H9 (cell line): Measurements from ENCODE around the gene ACOT6. TPM values are rescaled to one million over a fixed set of nuclear protein-coding genes. Genes with fewer than 3 reads are reported as not detected.

Experiments used
- DNase-seq: peaks from one replicate; pipeline ENCODE4 v3.0.0-alpha.2; 2017
- H2AFZ ChIP-seq: one replicate; pipeline ENCODE4 v1.6.1; 2013; ENCODE audit warnings: mild to moderate bottlenecking, low read length, control low read depth, moderate library complexity
- H2AK5ac ChIP-seq: 2 replicates; pipeline ENCODE4 v1.6.1; 2013; ENCODE audit warnings: low read length, control low read depth, mixed read lengths; ENCODE audit not compliant: insufficient read length
- H2BK120ac ChIP-seq: one replicate; pipeline ENCODE4 v1.6.1; 2013; ENCODE audit warnings: low read depth, mild to moderate bottlenecking, low read length, control low read depth, inconsistent platforms; ENCODE audit not compliant: poor library complexity, severe bottlenecking
- H2BK12ac ChIP-seq: 2 replicates; pipeline ENCODE4 v1.6.1; 2013; ENCODE audit warnings: low read length, control low read depth, mixed read lengths, low read depth; ENCODE audit not compliant: insufficient read length
- H2BK15ac ChIP-seq: 2 replicates; pipeline ENCODE4 v1.6.1; 2013; ENCODE audit warnings: low read depth, low read length, control low read depth
- H2BK20ac ChIP-seq: one replicate; pipeline ENCODE4 v1.6.1; 2013; ENCODE audit warnings: low read depth, mild to moderate bottlenecking, low read length, control low read depth, inconsistent platforms; ENCODE audit not compliant: poor library complexity, severe bottlenecking
- H2BK5ac ChIP-seq: 2 replicates; pipeline ENCODE4 v1.6.1; 2013; ENCODE audit warnings: low read length, control low read depth, mixed read lengths; ENCODE audit not compliant: insufficient read length
- H3K14ac ChIP-seq: 2 replicates; pipeline ENCODE4 v1.6.1; 2013; ENCODE audit warnings: low read length, control low read depth; ENCODE audit not compliant: insufficient read depth
- H3K18ac ChIP-seq: 2 replicates; pipeline ENCODE4 v1.6.1; 2013; ENCODE audit warnings: low read depth, mild to moderate bottlenecking, mixed read lengths, low read length, control low read depth; ENCODE audit not compliant: insufficient read length
- H3K23ac ChIP-seq: 2 replicates; pipeline ENCODE4 v1.6.1; 2013; ENCODE audit warnings: low read length, control low read depth, mixed read lengths, low read depth; ENCODE audit not compliant: insufficient read length
- H3K23me2 ChIP-seq: 2 replicates; pipeline ENCODE4 v1.6.1; 2013; ENCODE audit warnings: low read depth, mild to moderate bottlenecking, mixed read lengths, low read length, control low read depth; ENCODE audit not compliant: insufficient read length, poor library complexity, severe bottlenecking
- H3K27ac ChIP-seq: 2 replicates; pipeline ENCODE4 v1.5.1; 2013; ENCODE audit warnings: low read length, control low read depth, mixed read lengths, low read depth; ENCODE audit not compliant: insufficient read length
- H3K27me3 ChIP-seq: 2 replicates; pipeline ENCODE4 v1.6.1; 2013; ENCODE audit warnings: low read length, control low read depth, inconsistent platforms; ENCODE audit not compliant: insufficient read depth
- H3K4ac ChIP-seq: 2 replicates; pipeline ENCODE4 v1.6.1; 2013; ENCODE audit warnings: low read depth, mild to moderate bottlenecking, control low read depth, inconsistent platforms, low read length, moderate library complexity
- H3K4me1 ChIP-seq: 2 replicates; pipeline ENCODE4 v1.6.1; 2013; ENCODE audit warnings: low read length, control low read depth, inconsistent platforms; ENCODE audit not compliant: insufficient read depth
- H3K4me2 ChIP-seq: 2 replicates; pipeline ENCODE4 v1.6.1; 2013; ENCODE audit warnings: low read length, control low read depth, mixed read lengths; ENCODE audit not compliant: insufficient read length, insufficient read depth
- H3K56ac ChIP-seq: 2 replicates; pipeline ENCODE4 v1.6.1; 2013; ENCODE audit warnings: low read depth, mild to moderate bottlenecking, mixed read lengths, low read length, control low read depth; ENCODE audit not compliant: insufficient read length
- H3K79me1 ChIP-seq: 2 replicates; pipeline ENCODE4 v1.6.1; 2013; ENCODE audit warnings: low read depth, mild to moderate bottlenecking, moderate library complexity, low read length, control low read depth, inconsistent platforms; ENCODE audit not compliant: insufficient read depth, poor library complexity, severe bottlenecking
- H3K79me2 ChIP-seq: 2 replicates; pipeline ENCODE4 v1.6.1; 2013; ENCODE audit warnings: low read length, control low read depth, inconsistent platforms; ENCODE audit not compliant: insufficient read depth
- H3K9ac ChIP-seq: 2 replicates; pipeline ENCODE4 v1.6.1; 2013; ENCODE audit warnings: low read length, control low read depth, mixed read lengths; ENCODE audit not compliant: insufficient read length; ENCODE audit errors: extremely low read depth
- H3K9me3 ChIP-seq: one replicate; pipeline ENCODE4 v1.6.1; 2013; ENCODE audit warnings: low read depth, low read length, inconsistent platforms; ENCODE audit not compliant: control insufficient read depth
- H3T11ph ChIP-seq: one replicate; pipeline ENCODE4 v1.6.1; 2013; ENCODE audit warnings: mild to moderate bottlenecking, low read length, control low read depth, inconsistent platforms
- H4K20me1 ChIP-seq: one replicate; pipeline ENCODE4 v1.6.1; 2013; ENCODE audit not compliant: control insufficient read depth, insufficient read length, insufficient read depth
- H4K5ac ChIP-seq: 2 replicates; pipeline ENCODE4 v1.6.1; 2013; ENCODE audit warnings: low read depth, mild to moderate bottlenecking, mixed read lengths, low read length, control low read depth; ENCODE audit not compliant: insufficient read length
- H4K8ac ChIP-seq: replicated peaks from 2 replicates; pipeline ENCODE4 v1.6.1; 2013; ENCODE audit warnings: low read length, control low read depth, mixed read lengths, low read depth; ENCODE audit not compliant: insufficient read length
- H4K91ac ChIP-seq: 2 replicates; pipeline ENCODE4 v1.6.1; 2013; ENCODE audit warnings: low read depth, mild to moderate bottlenecking, moderate library complexity, mixed read lengths, low read length, control low read depth; ENCODE audit not compliant: insufficient read length
- H3K27ac Mint-ChIP-seq, 3 experiments: 2 replicates in 2 of 3; 3 replicates in 1 of 3; pipeline ENCODE4 v1.8.0; 2020 to 2021; ENCODE audit warnings: mixed read lengths in 3 of 3, mild to moderate bottlenecking in 1 of 3, moderate library complexity in 1 of 3
- H3K27me3 Mint-ChIP-seq: 2 replicates; pipeline ENCODE4 v1.8.0; 2021; ENCODE audit warnings: low read depth, mild to moderate bottlenecking, moderate library complexity, mixed read lengths
- H3K36me3 Mint-ChIP-seq, 3 experiments: 2 replicates in 2 of 3; 3 replicates in 1 of 3; pipeline ENCODE4 v1.8.0; 2020 to 2021; ENCODE audit warnings: low read depth in 3 of 3, mixed read lengths in 3 of 3; ENCODE audit not compliant: insufficient read depth in 1 of 3
- H3K4me1 Mint-ChIP-seq, 2 experiments: 2 replicates each; pipeline ENCODE4 v1.8.0; 2020; ENCODE audit warnings: mixed read lengths in 2 of 2
- H3K4me3 Mint-ChIP-seq, 2 experiments: 2 replicates in 1 of 2; 3 replicates in 1 of 2; pipeline ENCODE4 v1.8.0; 2020 to 2021; ENCODE audit warnings: mild to moderate bottlenecking in 2 of 2, mixed read lengths in 2 of 2, moderate library complexity in 1 of 2
- H3K9me3 Mint-ChIP-seq, 2 experiments: 2 replicates in 1 of 2; 3 replicates in 1 of 2; pipeline ENCODE4 v1.8.0; 2020; ENCODE audit warnings: mild to moderate bottlenecking in 2 of 2, mixed read lengths in 2 of 2, moderate library complexity in 1 of 2
- WGBS: extraction: QIAGEN DNeasy Blood & Tissue Kit; methylation state at CpG from one replicate; pipeline ENCODE4 v1.1.7; 2013; ENCODE audit warnings: missing lambda C conversion rate, low lambda C conversion rate, mixed read lengths; ENCODE audit not compliant: insufficient read length; ENCODE audit errors: extremely low coverage; 5-methylcytosine and 5-hydroxymethylcytosine counted together
- total RNA-seq: library from RNA; stranded (reverse); gene quantifications from 2 replicates; pipeline ENCODE4 v1.2.1, GENCODE V29; 2021
- TF ChIP-seq, protein P1 (sequence below): fragments of 200-600 bp; sonication (generic); conservative IDR thresholded peaks from 3 replicates; pipeline ENCODE4 v1.8.0; 2021; ENCODE audit warnings: antibody characterized with exemption, mild to moderate bottlenecking

The ACOT6 gene
- total RNA-seq, 1 experiment from 2014 or later, result not detected

DNA sequence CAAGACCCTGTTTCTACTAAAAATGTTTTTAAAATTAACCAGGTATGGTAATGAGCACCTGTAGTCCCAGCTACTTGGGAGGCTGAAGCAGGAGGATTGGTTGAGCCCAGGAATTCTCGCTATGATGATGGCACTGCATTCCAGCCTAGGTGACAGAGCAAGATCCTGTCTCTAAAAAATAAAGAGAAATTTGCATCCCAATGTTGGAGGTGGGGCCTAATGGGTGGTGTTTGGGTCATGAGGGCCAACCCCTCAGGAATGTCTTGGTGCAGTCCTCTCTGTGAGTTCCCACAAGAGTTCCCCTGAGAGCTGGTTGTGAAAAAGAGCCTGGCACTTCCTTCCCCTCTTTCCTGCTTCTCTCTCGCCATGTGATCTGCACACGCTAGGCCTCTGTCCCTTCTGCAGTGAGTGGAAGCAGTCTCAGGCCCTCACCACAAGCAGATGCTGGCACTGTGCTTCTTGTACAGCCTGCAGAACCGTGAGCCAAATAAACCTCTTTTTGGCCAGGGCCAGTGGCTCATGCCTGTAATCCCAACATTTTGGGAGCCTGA lies 11.3 kb downstream of the ACOT6 start:
- TF ChIP-seq, protein P1, sequence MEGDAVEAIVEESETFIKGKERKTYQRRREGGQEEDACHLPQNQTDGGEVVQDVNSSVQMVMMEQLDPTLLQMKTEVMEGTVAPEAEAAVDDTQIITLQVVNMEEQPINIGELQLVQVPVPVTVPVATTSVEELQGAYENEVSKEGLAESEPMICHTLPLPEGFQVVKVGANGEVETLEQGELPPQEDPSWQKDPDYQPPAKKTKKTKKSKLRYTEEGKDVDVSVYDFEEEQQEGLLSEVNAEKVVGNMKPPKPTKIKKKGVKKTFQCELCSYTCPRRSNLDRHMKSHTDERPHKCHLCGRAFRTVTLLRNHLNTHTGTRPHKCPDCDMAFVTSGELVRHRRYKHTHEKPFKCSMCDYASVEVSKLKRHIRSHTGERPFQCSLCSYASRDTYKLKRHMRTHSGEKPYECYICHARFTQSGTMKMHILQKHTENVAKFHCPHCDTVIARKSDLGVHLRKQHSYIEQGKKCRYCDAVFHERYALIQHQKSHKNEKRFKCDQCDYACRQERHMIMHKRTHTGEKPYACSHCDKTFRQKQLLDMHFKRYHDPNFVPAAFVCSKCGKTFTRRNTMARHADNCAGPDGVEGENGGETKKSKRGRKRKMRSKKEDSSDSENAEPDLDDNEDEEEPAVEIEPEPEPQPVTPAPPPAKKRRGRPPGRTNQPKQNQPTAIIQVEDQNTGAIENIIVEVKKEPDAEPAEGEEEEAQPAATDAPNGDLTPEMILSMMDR, result no peak
- H3K27me3 Mint-ChIP-seq, result no peaks in the 10 kb centered on the region; the same call in 1 of the 2 replicates
- H4K91ac ChIP-seq, result no peak overlapping the region

More for the DNA sequence above, 11.3 kb downstream of the ACOT6 start:
- H3K4me2 ChIP-seq, result no peak overlapping the region
- no peak overlapping the region for H3K4me3 Mint-ChIP-seq
- H2AK5ac ChIP-seq, result no peak overlapping the region
- H3K27ac Mint-ChIP-seq, result peak overlapping the region in 2 of 3 experiments; percentile 67 to 83; a peak in 2 of 7 replicates
- no peak overlapping the region for H3K56ac ChIP-seq
- H4K8ac ChIP-seq, result no peak overlapping the region
- peak; percentile 49 for DNase-seq
- no peak overlapping the region for H2BK15ac ChIP-seq
- H3K36me3 Mint-ChIP-seq, result peaks cover 0 to 5% (median 0%) of the 10 kb centered on the region in 3 experiments; a peak in 3 of 7 replicates
- H2BK12ac ChIP-seq, result no peak overlapping the region
- no peak overlapping the region for H3K9ac ChIP-seq
- no peak overlapping the region for H2BK5ac ChIP-seq
- H2AFZ ChIP-seq, result no peak overlapping the region
- no peaks in the 10 kb centered on the region for H3K79me1 ChIP-seq
- no peak overlapping the region for H3K14ac ChIP-seq
- no peaks in the 10 kb centered on the region; the same call in 1 of the 2 replicates for H3K79me2 ChIP-seq
- H3T11ph ChIP-seq, result no peak overlapping the region
- H3K4ac ChIP-seq, result no peak overlapping the region
- H3K4me1 Mint-ChIP-seq, result peaks cover 2% of the 10 kb centered on the region in 2 experiments; a peak in 1 of 4 replicates
- no peaks in the 10 kb centered on the region for H4K20me1 ChIP-seq
- no peak overlapping the region for H3K23ac ChIP-seq
- no peaks in the 10 kb centered on the region for H3K9me3 ChIP-seq
- no peak overlapping the region for H3K27ac ChIP-seq
- no peak overlapping the region for H4K5ac ChIP-seq
- WGBS, result no CpG with 5 or more reads among the region's 4 CpGs
- no peak overlapping the region for H2BK20ac ChIP-seq
- no peaks in the 10 kb centered on the region for H3K27me3 ChIP-seq
- no peaks in the 10 kb centered on the region for H3K23me2 ChIP-seq
- peak overlapping the region; percentile 53 for H3K18ac ChIP-seq
- H2BK120ac ChIP-seq, result no peak overlapping the region
- peaks cover 0 to 2% of the 10 kb centered on the region in 2 experiments; a peak in 1 of 5 replicates for H3K9me3 Mint-ChIP-seq
- H3K4me1 ChIP-seq, result no peaks in the 10 kb centered on the region
